ENCODE results near the gene ANXA5.
A peak's percentile ranks its signal among the peaks of the same experiment; 100 is the strongest.

Gene ANXA5

GRCh38 chr4:121728066-121728465 lies 31.3 kb upstream of the ANXA5 start:
- no peak for TF ChIP-seq JUND (IDR thresholded peaks at IDR 0.05; ENCODE audit: low read depth)
- no peak for DNase-seq (ENCODE audit: low read depth in 1 of 2, low spot score in 1 of 2)
- in situ Hi-C loops (cut with HindIII; ENCODE audit: low pct_unique_long_range_greater_than_20kb, low sequenced_read_pairs): no loop called here

- in situ Hi-C loops (cut with HindIII; ENCODE audit: low pct_unique_long_range_greater_than_20kb, low sequenced_read_pairs): no loop called here
- DNase-seq (ENCODE audit: low read depth in 1 of 2, low spot score in 1 of 2): peak in 1 of 2 experiments; percentile 69
- TF ChIP-seq JUND (IDR thresholded peaks at IDR 0.05; ENCODE audit: low read depth): no peak
Measured at GRCh38 chr4:121726642-121727268, 30.0 kb upstream of the ANXA5 start.

GRCh38 chr4:121724671-121725070 lies 27.9 kb upstream of the ANXA5 start:
- in situ Hi-C loops (cut with HindIII; ENCODE audit: low pct_unique_long_range_greater_than_20kb, low sequenced_read_pairs): no loop called here
- no peak for TF ChIP-seq JUND (IDR thresholded peaks at IDR 0.05; ENCODE audit: low read depth)

GRCh38 chr4:121721700-121722099 lies 24.9 kb upstream of the ANXA5 start:
- no peak for TF ChIP-seq JUND (IDR thresholded peaks at IDR 0.05; ENCODE audit: low read depth)
- in situ Hi-C loops (cut with HindIII; ENCODE audit: low pct_unique_long_range_greater_than_20kb, low sequenced_read_pairs): no loop called here
- DNase-seq (ENCODE audit: low read depth in 1 of 2, low spot score in 1 of 2): no peak

More at GRCh38 chr4:121724671-121725070, 27.9 kb upstream of the ANXA5 start:
- peak in 1 of 2 experiments; percentile 57 for DNase-seq (ENCODE audit: low read depth in 1 of 2, low spot score in 1 of 2)

- in situ Hi-C loops (cut with HindIII; ENCODE audit: low pct_unique_long_range_greater_than_20kb, low sequenced_read_pairs): no loop called here
- TF ChIP-seq JUND (IDR thresholded peaks at IDR 0.05; ENCODE audit: low read depth): no peak
- peak in 1 of 2 experiments; percentile 49 for DNase-seq (ENCODE audit: low read depth in 1 of 2, low spot score in 1 of 2)
Measured at GRCh38 chr4:121720109-121720508, 23.3 kb upstream of the ANXA5 start.

- DNase-seq (ENCODE audit: low read depth in 1 of 2, low spot score in 1 of 2): no peak
- TF ChIP-seq JUND (IDR thresholded peaks at IDR 0.05; ENCODE audit: low read depth): no peak
- in situ Hi-C loops (cut with HindIII; ENCODE audit: low pct_unique_long_range_greater_than_20kb, low sequenced_read_pairs): no loop called here
Measured at GRCh38 chr4:121717680-121718237, 21.0 kb upstream of the ANXA5 start.

GRCh38 chr4:121714548-121714947 lies 17.8 kb upstream of the ANXA5 start:
- TF ChIP-seq JUND (IDR thresholded peaks at IDR 0.05; ENCODE audit: low read depth): no peak
- in situ Hi-C loops (cut with HindIII; ENCODE audit: low pct_unique_long_range_greater_than_20kb, low sequenced_read_pairs): no loop called here
- DNase-seq (ENCODE audit: low read depth in 1 of 2, low spot score in 1 of 2): no peak

GRCh38 chr4:121712783-121713182 lies 16.0 kb upstream of the ANXA5 start:
- in situ Hi-C loops (cut with HindIII; ENCODE audit: low pct_unique_long_range_greater_than_20kb, low sequenced_read_pairs): no loop called here
- no peak for DNase-seq (ENCODE audit: low read depth in 1 of 2, low spot score in 1 of 2)
- no peak for TF ChIP-seq JUND (IDR thresholded peaks at IDR 0.05; ENCODE audit: low read depth)

- no peak for DNase-seq (ENCODE audit: low read depth in 1 of 2, low spot score in 1 of 2)
- no peak for TF ChIP-seq JUND (IDR thresholded peaks at IDR 0.05; ENCODE audit: low read depth)
- in situ Hi-C loops (cut with HindIII; ENCODE audit: low pct_unique_long_range_greater_than_20kb, low sequenced_read_pairs): no loop called here
Measured at GRCh38 chr4:121712001-121712651, 15.3 kb upstream of the ANXA5 start.

- in situ Hi-C loops (cut with HindIII; ENCODE audit: low pct_unique_long_range_greater_than_20kb, low sequenced_read_pairs): no loop called here
- TF ChIP-seq JUND (IDR thresholded peaks at IDR 0.05; ENCODE audit: low read depth): no peak
- no peak for DNase-seq (ENCODE audit: low read depth in 1 of 2, low spot score in 1 of 2)
Measured at GRCh38 chr4:121711263-121712000, 14.7 kb upstream of the ANXA5 start.

GRCh38 chr4:121709766-121710405 lies 13.1 kb upstream of the ANXA5 start:
- no peak for TF ChIP-seq JUND (IDR thresholded peaks at IDR 0.05; ENCODE audit: low read depth)
- no peak for DNase-seq (ENCODE audit: low read depth in 1 of 2, low spot score in 1 of 2)
- in situ Hi-C loops (cut with HindIII; ENCODE audit: low pct_unique_long_range_greater_than_20kb, low sequenced_read_pairs): no loop called here

GRCh38 chr4:121707344-121707743 lies 10.6 kb upstream of the ANXA5 start:
- DNase-seq (ENCODE audit: low read depth in 1 of 2, low spot score in 1 of 2): no peak
- no peak for TF ChIP-seq JUND (IDR thresholded peaks at IDR 0.05; ENCODE audit: low read depth)
- in situ Hi-C loops (cut with HindIII; ENCODE audit: low pct_unique_long_range_greater_than_20kb, low sequenced_read_pairs): no loop called here
